Heart left ventricle (tissue), 13 donors: ENCODE results near the gene DOK1.

Experiments
- CTCF ChIP-seq, 12 donors: fragments of 200-600 bp; sonication (generic) in 4 of 12; IDR thresholded peaks; one replicate each; pipeline versions ENCODE4 v1.5.0 to v1.8.0; 2018 to 2022; ENCODE audit warnings: antibody characterized with exemption in 12 of 12, mild to moderate bottlenecking in 5 of 12
- POLR2A ChIP-seq, 2 donors: fragments of 450-650 bp; IDR thresholded peaks; one replicate each; pipeline ENCODE4 v1.6.1; 2017; ENCODE audit warnings: antibody characterized with exemption in 2 of 2, mild to moderate bottlenecking in 2 of 2, moderate library complexity in 2 of 2
- donor health status: ischemic (EF 13 %, LVEDD 7.1; RV severe dilation, severe dysfunction).
- donor health status: DM: no; HTN: yes; CAD: no.
- donor health status: DM: no; HTN: no; CAD: no.
- donor health status: ischemic (EF 25% LVEDD 6.9; RV normal size, moderate dysfunction).
- donor health status: ischemic (EF 25% LVEDD 5.7; RV mildly dilated, moderate dysfunction).
- donor health status: ischemic (EF 35%, LVEDD 5.7; RV mildly dilated, moderate dysfunction).
- donor health status: nonischemic (EF 11% LVEDD 7.7; RV severe dilation, severe dysfunction).
- donor health status: DM: yes; HTN: yes; CAD: no.
- donor health status: PGD.
- donor health status: ischemic (EF 29% LVEDD 5.4; RV normal size, mild dysfunction).
- donor health status: nonischemic (EF 23%, LVEDD 6.1; RV moderate dilation, normal function).

- TF ChIP-seq CTCF (IDR thresholded peaks at IDR 0.05) (no peak), POLR2A (IDR thresholded peaks at IDR 0.05) (no peak)
Observed at GRCh38 chr2:74535440-74535965, 19.0 kb upstream of the DOK1 start.
